Gastrocnemius medialis (tissue), 4 donors: ENCODE results near the gene NTM. TPM values are rescaled to one million over a fixed set of nuclear protein-coding genes. Genes with fewer than 3 reads are reported as not detected.

Experiments used
- ATAC-seq, 2 donors: fragments of 150-250 bp; one replicate each; pipeline ENCODE4 v1.9.1; 2016
- DNase-seq, 2 donors: peaks; one replicate each; pipeline ENCODE4 v3.0.0-alpha.2; 2019
- H3K27ac ChIP-seq, 4 donors: fragments of 200-600 bp; sonication (generic); 1 replicate in 1 of 4; 2 replicates in 3 of 4; pipeline ENCODE4 v1.5.1; 2016 to 2018; ENCODE audit warnings: mild to moderate bottlenecking in 2 of 4, moderate library complexity in 1 of 4
- H3K27me3 ChIP-seq, 3 donors: fragments of 200-600 bp; sonication (generic) in 2 of 3; 1 replicate in 1 of 3; 2 replicates in 2 of 3; pipeline versions ENCODE4 v1.5.1 to v1.6.0; 2016 to 2019; ENCODE audit warnings: mild to moderate bottlenecking in 1 of 3, moderate library complexity in 1 of 3
- H3K36me3 ChIP-seq, 2 donors: fragments of 200-600 bp; sonication (generic) in 1 of 2; one replicate each; pipeline ENCODE4 v1.5.1; 2017 to 2018
- H3K4me1 ChIP-seq, 2 donors: fragments of 200-600 bp; sonication (generic) in 1 of 2; one replicate each; pipeline ENCODE4 v1.5.1; 2016 to 2017; ENCODE audit warnings: mild to moderate bottlenecking in 2 of 2
- H3K4me3 ChIP-seq, 4 donors: fragments of 200-600 bp; sonication (generic) in 3 of 4; 1 replicate in 1 of 4; 2 replicates in 3 of 4; pipeline ENCODE4 v1.5.1; 2016 to 2019; ENCODE audit warnings: mild to moderate bottlenecking in 2 of 4
- H3K9me3 ChIP-seq, 3 donors: fragments of 200-600 bp; sonication (generic) in 2 of 3; 1 replicate in 1 of 3; 2 replicates in 2 of 3; pipeline ENCODE4 v1.5.1; 2016 to 2019
- POLR2A ChIP-seq, 2 donors: fragments of 450-650 bp; IDR thresholded peaks; one replicate each; pipeline ENCODE4 v1.6.1; 2017; ENCODE audit warnings: antibody characterized with exemption in 2 of 2, mild to moderate bottlenecking in 2 of 2, moderate library complexity in 2 of 2
- in situ Hi-C, 4 donors: fragments of 200-750 bp; cut with MboI; loops; one replicate each; pipeline versions ENCODE4 v1.15.0 to v1.8.0; 2017; ENCODE audit warnings: low sequenced_read_pairs in 4 of 4
- intact Hi-C: fragments of 100-400 bp; cut with DNase I; formaldehyde crosslinking; loops from one replicate; pipeline ENCODE4 v1.15.1; 2023; ENCODE audit warnings: low total_unique reads
- total RNA-seq, 4 donors: library from RNA; depleted of rRNA; stranded (reverse); fragments of >200 nt; gene quantifications; one replicate each; pipeline versions ENCODE4 v1.1.0 to v1.2.3, GENCODE V29; 2016
- TF ChIP-seq, protein P1 (sequence below), 5 experiments: fragments of 450-650 bp in 3 of 5; fragments of 200-600 bp in 2 of 5; sonication (generic) in 2 of 5; IDR thresholded peaks in 4 of 5; conservative IDR thresholded peaks in 1 of 5; 1 replicate in 4 of 5; 2 replicates in 1 of 5; pipeline ENCODE4 v1.5.1; 2016 to 2019; ENCODE audit warnings: antibody characterized with exemption in 5 of 5, mild to moderate bottlenecking in 3 of 5, moderate library complexity in 3 of 5

The NTM gene
- total RNA-seq, 4 donors from 2014 or later: 0.69 TPM; not detected in 3

DNA sequence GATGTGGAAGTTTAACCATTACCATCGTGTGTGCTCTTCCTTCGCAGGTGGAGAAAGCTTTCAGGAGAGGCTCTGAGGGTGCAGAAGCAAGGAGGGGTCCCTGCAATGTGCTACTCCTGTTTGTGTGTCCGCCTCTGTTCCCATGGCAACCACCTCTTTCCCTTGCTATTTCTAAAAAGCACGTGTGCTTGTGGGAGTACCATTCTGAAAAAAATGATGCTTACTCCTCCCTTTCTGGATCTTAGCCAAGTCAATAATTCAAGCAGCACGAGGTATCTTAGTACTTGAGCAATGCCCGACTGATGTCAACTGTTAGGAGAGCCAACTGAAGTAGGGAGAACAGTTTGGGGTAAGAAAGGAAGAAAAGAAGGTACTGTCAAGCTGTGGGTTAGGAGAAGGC lies 628.7 kb downstream of the NTM start:
- Histone ChIP-seq H3K4me1 (no peaks in the 10 kb centered on the region), H3K27ac (no peak overlapping the region), H3K9me3 (no peaks in the 10 kb centered on the region), H3K36me3 (no peaks in the 10 kb centered on the region), H3K27me3 (no peaks in the 10 kb centered on the region), H3K4me3 (no peak overlapping the region)
- no peak for TF ChIP-seq POLR2A (IDR thresholded peaks at IDR 0.05)
- TF ChIP-seq, protein P1, sequence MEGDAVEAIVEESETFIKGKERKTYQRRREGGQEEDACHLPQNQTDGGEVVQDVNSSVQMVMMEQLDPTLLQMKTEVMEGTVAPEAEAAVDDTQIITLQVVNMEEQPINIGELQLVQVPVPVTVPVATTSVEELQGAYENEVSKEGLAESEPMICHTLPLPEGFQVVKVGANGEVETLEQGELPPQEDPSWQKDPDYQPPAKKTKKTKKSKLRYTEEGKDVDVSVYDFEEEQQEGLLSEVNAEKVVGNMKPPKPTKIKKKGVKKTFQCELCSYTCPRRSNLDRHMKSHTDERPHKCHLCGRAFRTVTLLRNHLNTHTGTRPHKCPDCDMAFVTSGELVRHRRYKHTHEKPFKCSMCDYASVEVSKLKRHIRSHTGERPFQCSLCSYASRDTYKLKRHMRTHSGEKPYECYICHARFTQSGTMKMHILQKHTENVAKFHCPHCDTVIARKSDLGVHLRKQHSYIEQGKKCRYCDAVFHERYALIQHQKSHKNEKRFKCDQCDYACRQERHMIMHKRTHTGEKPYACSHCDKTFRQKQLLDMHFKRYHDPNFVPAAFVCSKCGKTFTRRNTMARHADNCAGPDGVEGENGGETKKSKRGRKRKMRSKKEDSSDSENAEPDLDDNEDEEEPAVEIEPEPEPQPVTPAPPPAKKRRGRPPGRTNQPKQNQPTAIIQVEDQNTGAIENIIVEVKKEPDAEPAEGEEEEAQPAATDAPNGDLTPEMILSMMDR (IDR thresholded peaks at IDR 0.05 in 4 of 5, conservative IDR thresholded peaks at IDR 0.05 in 1 of 5): no peak
- ATAC-seq (no peak), DNase-seq (no peak)
- intact Hi-C loops (no loop called here), in situ Hi-C loops (no loop called here)

DNA sequence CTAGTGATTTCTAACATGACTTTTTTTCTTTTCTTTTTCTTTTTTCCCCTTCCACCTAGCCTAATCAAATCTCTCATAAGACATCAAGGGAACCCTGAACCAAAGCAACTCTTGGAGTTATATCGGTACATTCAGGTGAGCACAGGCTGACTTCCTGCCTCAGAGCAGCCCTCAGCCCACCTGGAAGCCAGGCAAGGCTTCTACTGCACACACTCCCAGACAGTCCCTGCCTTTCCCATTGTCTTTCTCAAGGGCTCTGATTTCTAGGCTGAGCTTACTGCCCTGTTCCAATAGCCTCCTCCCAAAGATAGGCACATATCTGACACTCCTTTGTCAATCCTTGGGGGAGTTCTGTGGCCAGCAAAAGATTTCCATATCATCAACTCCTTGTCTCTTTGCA lies 629.5 kb downstream of the NTM start:
- Histone ChIP-seq H3K4me1 (no peaks in the 10 kb centered on the region), H3K9me3 (no peaks in the 10 kb centered on the region), H3K27ac (no peak overlapping the region), H3K36me3 (no peaks in the 10 kb centered on the region), H3K27me3 (no peaks in the 10 kb centered on the region), H3K4me3 (no peak overlapping the region)
- no peak for ATAC-seq
- intact Hi-C loops: no loop called here
- DNase-seq: no peak
- in situ Hi-C loops: no loop called here
- no peak for TF ChIP-seq POLR2A (IDR thresholded peaks at IDR 0.05)
- TF ChIP-seq, protein P1 (IDR thresholded peaks at IDR 0.05 in 4 of 5, conservative IDR thresholded peaks at IDR 0.05 in 1 of 5): no peak

DNA sequence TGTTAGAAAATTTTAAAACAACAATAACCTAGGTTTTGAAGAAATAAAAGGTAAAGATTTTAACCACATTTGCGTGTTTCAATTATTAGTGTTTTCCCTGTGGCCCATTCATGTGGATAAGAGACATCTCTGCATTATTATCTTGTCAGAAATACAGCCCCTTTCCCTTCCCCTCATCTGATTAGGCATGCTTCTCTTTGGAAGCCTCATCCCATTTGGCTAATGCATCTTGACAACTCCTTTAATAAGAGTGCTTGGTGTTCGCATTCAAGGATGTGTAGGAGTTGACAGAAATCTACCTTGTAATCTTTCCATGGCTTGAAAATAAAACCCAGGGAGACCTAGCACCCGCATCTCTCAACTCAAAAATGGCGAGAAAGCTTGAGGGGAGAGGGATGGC lies 635.5 kb downstream of the NTM start:
- Histone ChIP-seq H3K27ac (no peak overlapping the region), H3K27me3 (no peaks in the 10 kb centered on the region), H3K36me3 (no peaks in the 10 kb centered on the region), H3K4me3 (no peak overlapping the region), H3K9me3 (no peaks in the 10 kb centered on the region), H3K4me1 (no peaks in the 10 kb centered on the region)
- DNase-seq (no peak), ATAC-seq (no peak)
- in situ Hi-C loops: no loop called here
- TF ChIP-seq, protein P1 (IDR thresholded peaks at IDR 0.05 in 4 of 5, conservative IDR thresholded peaks at IDR 0.05 in 1 of 5): no peak
- TF ChIP-seq POLR2A (IDR thresholded peaks at IDR 0.05): no peak
- intact Hi-C loops: no loop called here

DNA sequence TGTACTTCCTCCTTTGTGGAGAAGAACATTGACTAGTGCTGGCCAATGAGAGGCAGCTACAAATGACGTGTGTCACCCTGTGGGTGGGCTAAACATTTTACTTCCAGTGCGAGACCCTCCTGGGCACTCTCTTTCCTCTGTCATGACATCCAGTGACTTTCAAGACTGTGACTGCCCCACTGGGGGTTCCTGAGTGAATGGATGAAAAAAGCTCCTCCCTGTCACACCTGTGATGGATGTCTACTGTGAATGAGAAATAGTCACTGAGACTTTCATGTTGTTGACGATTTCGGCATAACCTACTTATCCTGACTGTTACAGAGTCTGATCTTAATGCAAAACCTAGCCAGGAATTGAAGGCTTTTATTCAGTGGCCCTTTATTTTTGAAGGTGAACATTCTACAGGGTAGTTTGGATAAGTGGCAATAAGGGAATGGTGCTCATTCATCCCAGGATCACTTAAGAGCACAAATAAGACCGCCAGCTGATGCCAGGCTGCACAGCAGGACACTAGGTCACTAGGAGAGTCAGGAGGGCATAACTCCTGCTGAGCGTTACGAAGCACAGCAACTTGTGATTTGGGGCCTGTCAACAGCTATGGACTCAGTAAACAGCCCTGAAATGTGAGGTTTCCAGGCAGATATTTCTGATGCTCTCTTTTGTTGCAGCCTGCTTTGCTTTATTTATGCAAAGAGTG lies 636.6 kb downstream of the NTM start:
- ATAC-seq (no peak), DNase-seq (no peak)
- no peaks in the 10 kb centered on the region for H3K9me3 ChIP-seq
- no peaks in the 10 kb centered on the region for H3K36me3 ChIP-seq
- no peak overlapping the region for H3K4me3 ChIP-seq
- no peak overlapping the region for H3K27ac ChIP-seq
- in situ Hi-C loops: no loop called here
- no peaks in the 10 kb centered on the region for H3K4me1 ChIP-seq
- H3K27me3 ChIP-seq: no peaks in the 10 kb centered on the region
- no peak for TF ChIP-seq POLR2A (IDR thresholded peaks at IDR 0.05)
- TF ChIP-seq, protein P1 (IDR thresholded peaks at IDR 0.05 in 4 of 5, conservative IDR thresholded peaks at IDR 0.05 in 1 of 5): no peak
- intact Hi-C loops: no loop called here

DNA sequence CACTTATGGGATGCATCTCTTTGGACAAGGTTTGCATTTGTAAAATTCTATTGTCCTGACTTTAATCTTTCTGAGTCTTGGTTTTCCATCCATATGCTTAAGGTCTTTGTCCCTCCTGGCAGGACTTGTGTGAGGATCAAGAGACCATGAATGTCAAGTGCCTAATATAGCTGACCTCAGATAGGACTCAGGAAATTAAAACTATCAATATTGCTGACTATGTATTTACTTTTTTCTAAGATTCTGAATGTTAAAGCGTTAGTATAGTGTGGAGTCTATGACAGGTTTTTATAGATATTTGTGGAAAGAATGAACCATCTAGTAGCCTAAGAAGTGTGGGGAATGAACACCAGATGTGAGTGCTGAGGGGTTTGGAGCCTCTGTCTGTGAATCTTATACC lies 637.8 kb downstream of the NTM start:
- no peak for TF ChIP-seq POLR2A (IDR thresholded peaks at IDR 0.05)
- TF ChIP-seq, protein P1 (IDR thresholded peaks at IDR 0.05 in 4 of 5, conservative IDR thresholded peaks at IDR 0.05 in 1 of 5): no peak
- no peaks in the 10 kb centered on the region for H3K4me1 ChIP-seq
- in situ Hi-C loops (no loop called here), intact Hi-C loops (no loop called here)
- ATAC-seq (no peak), DNase-seq (no peak)
- no peaks in the 10 kb centered on the region for H3K27me3 ChIP-seq
- no peak overlapping the region for H3K27ac ChIP-seq
- no peaks in the 10 kb centered on the region for H3K9me3 ChIP-seq
- H3K4me3 ChIP-seq: no peak overlapping the region
- no peaks in the 10 kb centered on the region for H3K36me3 ChIP-seq
